ENCODE results near the gene SERPINB5.

DNA sequence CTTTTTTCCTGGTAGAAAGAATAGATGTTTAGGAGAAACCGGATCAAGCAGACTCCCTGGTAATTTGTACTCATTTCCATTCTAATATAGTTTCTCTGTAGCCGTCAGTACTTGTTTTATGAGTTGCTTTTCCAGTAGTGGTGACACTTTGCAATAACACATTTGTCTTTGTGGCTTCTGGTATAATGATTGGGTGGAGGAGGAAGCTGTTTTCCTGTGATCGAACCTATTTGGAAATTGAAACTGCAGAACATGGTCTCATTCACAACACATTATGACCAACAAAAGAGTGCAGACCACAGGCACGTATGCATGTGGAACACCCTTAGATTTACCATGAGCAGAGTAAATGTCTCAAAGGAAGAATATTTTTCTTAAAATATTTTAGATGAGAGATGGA is 57.9 kb downstream of the SERPINB5 start:
- no peak for TF ChIP-seq EZH2phosphoT487 (IDR thresholded peaks at IDR 0.05; ENCODE audit: borderline replicate concordance)
- TF ChIP-seq, protein P1, sequence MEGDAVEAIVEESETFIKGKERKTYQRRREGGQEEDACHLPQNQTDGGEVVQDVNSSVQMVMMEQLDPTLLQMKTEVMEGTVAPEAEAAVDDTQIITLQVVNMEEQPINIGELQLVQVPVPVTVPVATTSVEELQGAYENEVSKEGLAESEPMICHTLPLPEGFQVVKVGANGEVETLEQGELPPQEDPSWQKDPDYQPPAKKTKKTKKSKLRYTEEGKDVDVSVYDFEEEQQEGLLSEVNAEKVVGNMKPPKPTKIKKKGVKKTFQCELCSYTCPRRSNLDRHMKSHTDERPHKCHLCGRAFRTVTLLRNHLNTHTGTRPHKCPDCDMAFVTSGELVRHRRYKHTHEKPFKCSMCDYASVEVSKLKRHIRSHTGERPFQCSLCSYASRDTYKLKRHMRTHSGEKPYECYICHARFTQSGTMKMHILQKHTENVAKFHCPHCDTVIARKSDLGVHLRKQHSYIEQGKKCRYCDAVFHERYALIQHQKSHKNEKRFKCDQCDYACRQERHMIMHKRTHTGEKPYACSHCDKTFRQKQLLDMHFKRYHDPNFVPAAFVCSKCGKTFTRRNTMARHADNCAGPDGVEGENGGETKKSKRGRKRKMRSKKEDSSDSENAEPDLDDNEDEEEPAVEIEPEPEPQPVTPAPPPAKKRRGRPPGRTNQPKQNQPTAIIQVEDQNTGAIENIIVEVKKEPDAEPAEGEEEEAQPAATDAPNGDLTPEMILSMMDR (conservative IDR thresholded peaks at IDR 0.05; ENCODE audit: low read length): no peak

Data from Loucy (cell line).